GM19324 (cell line): ENCODE results near the gene AARSD1.
"Not testable (repeated sequence)": the region's sequence is repeated elsewhere in the genome, so short reads cannot be mapped to it uniquely, and the experiment has no call there.

Experiments used
- ATAC-seq: cut with Tn5 transposase; IDR thresholded peaks from one replicate; pipeline ENCODE4 v1.9.1; 2021; ENCODE audit warnings: mild to moderate bottlenecking, moderate library complexity; ENCODE audit not compliant: unreplicated experiment, low FRiP score

Gene AARSD1

GRCh38 chr17:42964161-42964932 lies at the start of gene AARSD1:
Gene AARSD1, minus strand, starts transcription at chr17:42964454. Its CDS starts 14 bp downstream, at chr17:42964440.
- peak; percentile 83 for ATAC-seq

GRCh38 chr17:43013296-43013695 lies 49.0 kb upstream of the AARSD1 start:
- no peak for ATAC-seq

- no peak for ATAC-seq
Observed at GRCh38 chr17:43011728-43012472, 47.6 kb upstream of the AARSD1 start.

GRCh38 chr17:43010667-43011308 lies 46.5 kb upstream of the AARSD1 start:
- ATAC-seq, result no peak

- ATAC-seq, result peak; percentile 79
Observed at GRCh38 chr17:43006639-43007551, 42.6 kb upstream of the AARSD1 start, which contains the start of gene IFI35. Gene IFI35, plus strand, starts transcription at chr17:43006784. Its CDS starts 164 bp downstream, at chr17:43006948.

GRCh38 chr17:43003542-43004172 lies 39.4 kb upstream of the AARSD1 start:
- ATAC-seq, result no peak

- not testable (repeated sequence) for ATAC-seq
Observed at GRCh38 chr17:43000894-43001293, 36.6 kb upstream of the AARSD1 start.

- ATAC-seq, result no peak
Observed at GRCh38 chr17:42999003-42999525, 34.8 kb upstream of the AARSD1 start.

GRCh38 chr17:42997984-42998938 lies 34.0 kb upstream of the AARSD1 start, which contains the start of gene RPL27:
Gene RPL27, plus strand, starts transcription at chr17:42998419. Its CDS starts 332 bp downstream, at chr17:42998751.
- ATAC-seq, result peak; percentile 91

GRCh38 chr17:42997390-42997983 lies 33.2 kb upstream of the AARSD1 start:
- ATAC-seq, result no peak

GRCh38 chr17:42993913-42994312 lies 29.7 kb upstream of the AARSD1 start:
- not testable (repeated sequence) for ATAC-seq

- ATAC-seq, result no peak
Observed at GRCh38 chr17:42992872-42993271, 28.6 kb upstream of the AARSD1 start.

- no peak for ATAC-seq
Observed at GRCh38 chr17:42991471-42991870, 27.2 kb upstream of the AARSD1 start.

- no peak for ATAC-seq
Observed at GRCh38 chr17:42989726-42990652, 25.7 kb upstream of the AARSD1 start.

GRCh38 chr17:42989141-42989540 lies 24.9 kb upstream of the AARSD1 start:
- no peak for ATAC-seq

GRCh38 chr17:42985225-42985624 lies 21.0 kb upstream of the AARSD1 start:
- no peak for ATAC-seq

- ATAC-seq, result no peak
Observed at GRCh38 chr17:42982266-42982665, 18.0 kb upstream of the AARSD1 start.
